Daoy (cell line): ENCODE data around the gene PLAAT5. TPM values are rescaled to one million over a fixed set of nuclear protein-coding genes. Genes with fewer than 3 reads are reported as not detected.
"Not testable (repeated sequence)": the region's sequence is repeated elsewhere in the genome, so short reads cannot be mapped to it uniquely, and the experiment has no call there.

Experiments used
- DNase-seq: peaks from one replicate; pipeline ENCODE4 v3.0.0-alpha.2; 2015; ENCODE audit warnings: low read depth
- total RNA-seq: library from RNA; depleted of rRNA; stranded (reverse); fragments of >200 nt; shearing (Covaris generic); gene quantifications from 2 replicates; pipeline ENCODE4 v1.2.3, GENCODE V29; 2014; rRNA removed

PLAAT5 gene
- total RNA-seq, 1 experiment from 2014 or later = not detected

DNA sequence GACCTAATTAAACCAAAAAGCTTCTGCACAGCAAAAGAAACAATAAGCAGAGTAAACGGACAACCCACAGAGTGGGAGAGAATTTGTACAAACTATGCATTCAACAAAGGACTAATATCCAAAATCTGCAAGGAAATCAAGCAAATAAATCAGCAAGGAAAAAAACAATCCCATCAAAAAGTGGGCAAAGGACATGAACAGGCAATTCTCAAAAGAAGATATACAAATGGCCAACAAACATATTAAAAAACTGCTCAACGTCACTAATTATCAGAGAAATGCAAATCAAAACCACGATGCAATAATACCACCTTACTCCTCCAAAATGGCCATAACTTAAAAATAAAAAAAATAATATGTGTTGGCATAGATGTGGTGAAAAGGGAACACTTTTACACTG, 5.2 kb downstream of the PLAAT5 start:
- no peak for DNase-seq

DNA sequence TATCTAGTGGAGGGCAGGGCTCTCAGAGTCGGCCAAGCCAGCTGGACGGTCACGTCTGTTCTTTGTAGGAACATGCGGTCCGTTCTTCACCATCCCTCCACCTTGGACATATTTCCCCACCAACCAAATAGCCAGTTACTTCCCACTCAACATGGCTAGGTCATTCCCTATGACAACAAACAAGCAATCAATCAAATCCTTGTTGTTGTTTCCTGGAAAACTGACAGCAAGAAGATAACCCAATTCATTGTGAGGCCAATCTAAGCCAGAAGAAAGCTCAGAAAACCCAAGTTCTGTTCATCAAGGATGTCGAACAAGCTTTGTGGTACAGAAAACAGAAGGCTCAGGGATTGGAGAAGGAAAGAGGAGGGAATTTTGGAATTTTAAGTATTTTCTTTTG, 10.9 kb downstream of the PLAAT5 start:
- no peak for DNase-seq

DNA sequence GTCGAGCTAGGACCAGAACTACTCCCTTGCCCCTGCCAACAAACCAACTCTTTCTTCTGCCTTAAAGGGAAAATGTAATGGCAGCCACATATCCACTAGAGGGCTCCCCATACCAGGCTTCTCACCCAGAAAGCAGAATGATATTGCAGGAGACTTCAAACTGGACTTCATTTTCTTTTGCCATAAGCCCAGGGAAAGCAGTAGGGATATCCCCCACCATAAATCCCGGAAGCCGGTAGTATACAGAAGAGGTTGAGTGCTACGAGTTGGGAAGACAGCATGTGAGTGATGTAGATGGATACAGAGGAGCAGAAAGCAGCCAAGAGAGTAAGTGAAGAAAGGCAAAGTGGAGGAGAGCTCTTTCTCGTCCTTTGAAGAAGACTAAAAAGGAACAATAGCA, 12.1 kb downstream of the PLAAT5 start:
- DNase-seq = peak; percentile 58

DNA sequence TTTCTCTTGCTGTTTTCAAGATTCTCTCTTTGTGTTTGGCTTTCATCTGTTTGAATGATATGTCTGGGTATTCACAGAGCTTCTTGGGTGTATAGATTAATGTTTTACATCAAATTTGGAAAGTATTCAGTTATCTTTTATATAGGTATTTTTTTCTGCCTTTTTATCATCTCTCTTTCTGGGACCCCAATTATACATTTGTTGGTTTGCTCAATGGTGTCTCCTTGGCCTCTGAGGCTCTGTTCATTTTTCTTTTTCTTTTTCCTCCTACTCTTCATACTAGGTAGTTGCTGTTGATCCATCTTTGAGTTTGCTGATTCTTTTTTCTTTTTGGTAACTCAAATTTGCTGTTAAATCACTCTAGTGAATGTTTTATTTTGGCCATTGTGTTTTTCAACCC, 14.3 kb downstream of the PLAAT5 start:
- no peak for DNase-seq

DNA sequence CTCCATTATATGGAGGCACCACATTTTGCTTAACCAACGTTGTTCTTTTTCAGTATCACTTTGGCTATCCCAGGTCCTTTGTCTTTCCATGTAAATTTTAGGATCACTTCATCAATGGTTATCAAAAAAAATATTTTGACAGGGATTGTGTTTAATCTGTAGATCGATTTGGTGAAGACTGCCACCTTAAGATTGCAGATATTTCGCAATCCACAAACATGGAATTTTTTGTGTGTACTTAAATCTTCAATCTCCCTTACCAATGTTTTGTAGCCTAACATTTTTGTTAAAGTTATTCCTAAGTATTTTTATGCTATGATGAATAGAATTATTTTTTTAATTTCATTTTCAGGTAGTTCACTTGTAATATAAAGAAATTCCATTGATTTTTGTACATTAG, 18.6 kb downstream of the PLAAT5 start:
- DNase-seq = no peak

DNA sequence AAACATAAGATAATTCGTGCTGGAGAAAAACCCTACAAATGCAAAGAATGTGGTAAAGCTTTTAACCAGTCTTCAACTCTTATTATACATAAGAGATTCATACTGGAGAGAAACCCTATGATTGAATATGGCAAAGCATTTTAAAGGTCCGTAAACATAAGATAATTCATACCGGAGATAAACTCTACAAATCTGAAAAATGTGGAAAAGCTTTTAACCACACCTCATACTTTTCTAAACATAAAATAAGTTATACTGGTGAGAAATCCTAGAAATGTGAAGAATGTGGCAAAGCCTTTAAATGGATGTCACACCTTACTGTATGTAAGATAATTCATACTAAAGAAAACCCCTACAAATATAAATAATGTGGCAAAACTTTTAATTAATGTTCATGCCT, 20.7 kb downstream of the PLAAT5 start:
- DNase-seq = no peak

DNA sequence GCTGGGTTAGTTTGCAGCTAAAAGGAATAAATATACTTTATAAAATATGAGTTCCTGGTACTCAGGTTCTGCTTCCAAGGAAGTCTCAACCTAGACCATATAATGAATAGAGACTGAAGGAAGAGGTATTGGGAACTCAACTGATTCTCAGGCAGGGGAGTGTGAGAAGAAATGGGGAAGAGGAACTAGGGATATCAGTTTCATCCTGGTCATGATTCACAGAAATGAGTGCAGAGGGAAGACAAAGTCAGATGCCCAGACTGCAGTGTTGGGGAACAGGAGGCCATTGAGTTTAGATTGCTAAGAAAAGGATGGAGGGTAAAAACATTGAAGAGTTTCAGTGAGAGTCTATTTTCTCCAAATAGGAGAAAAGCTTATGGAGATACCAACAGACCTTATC, 28.8 kb downstream of the PLAAT5 start:
- DNase-seq = no peak

DNA sequence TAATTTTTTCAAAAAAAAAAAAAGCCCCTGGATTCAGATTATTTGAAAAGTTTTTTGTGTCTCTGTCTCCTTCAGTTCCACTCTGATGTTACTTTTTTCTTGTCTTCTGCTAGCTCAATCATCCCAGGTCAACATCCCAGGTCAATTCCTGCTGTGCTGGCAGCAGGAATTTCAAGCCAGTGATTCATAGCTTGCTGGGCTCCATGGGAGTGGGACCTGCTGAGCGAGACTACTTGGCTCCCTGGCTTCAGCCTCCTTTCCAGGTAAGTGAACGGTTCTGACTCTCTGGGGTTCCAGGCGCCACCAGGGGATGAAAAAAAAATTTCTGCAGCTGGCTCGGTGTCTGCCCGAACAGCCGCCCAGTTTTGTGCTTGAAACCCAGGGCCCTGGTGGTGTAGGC, 31.4 kb downstream of the PLAAT5 start:
- DNase-seq = peak; percentile 2

DNA sequence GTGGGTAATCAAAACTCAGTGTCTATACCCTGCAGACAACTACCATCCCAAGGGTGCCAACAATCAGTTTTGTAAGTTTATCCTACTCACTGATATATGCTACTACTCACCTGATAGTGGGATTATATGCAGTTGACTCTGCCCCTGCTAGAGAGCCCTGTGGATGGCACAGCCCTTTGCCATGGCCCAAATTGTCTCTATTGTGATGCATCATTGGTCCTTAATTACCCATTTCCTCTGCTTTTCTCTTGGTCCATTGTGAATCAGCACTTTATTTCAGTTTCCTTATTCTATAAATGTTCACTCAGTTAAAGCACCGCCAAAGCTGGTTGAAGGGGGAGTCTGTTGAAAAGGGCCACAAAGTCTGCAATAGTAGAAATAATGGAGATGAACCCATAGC, 42.3 kb downstream of the PLAAT5 start:
- DNase-seq = no peak

DNA sequence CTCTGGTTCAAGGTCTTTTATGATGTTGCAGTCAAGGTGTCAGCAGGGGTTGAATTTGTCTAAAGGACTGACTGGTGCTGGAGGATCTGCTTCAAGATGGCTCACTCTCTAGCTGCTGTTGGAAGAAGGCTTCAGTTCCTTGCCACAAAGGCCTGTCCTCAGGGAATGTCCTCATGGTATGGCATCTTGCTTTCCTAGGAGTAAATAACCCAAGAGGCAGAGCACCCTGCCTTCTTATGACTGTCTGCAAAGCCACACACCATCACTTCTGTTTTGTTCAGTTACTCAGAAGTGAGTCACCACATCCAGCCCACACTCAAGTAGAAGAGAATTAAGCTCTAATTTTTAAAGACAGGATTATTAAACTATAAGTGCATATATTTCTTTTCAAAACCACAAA, 45.2 kb downstream of the PLAAT5 start:
- no peak for DNase-seq

DNA sequence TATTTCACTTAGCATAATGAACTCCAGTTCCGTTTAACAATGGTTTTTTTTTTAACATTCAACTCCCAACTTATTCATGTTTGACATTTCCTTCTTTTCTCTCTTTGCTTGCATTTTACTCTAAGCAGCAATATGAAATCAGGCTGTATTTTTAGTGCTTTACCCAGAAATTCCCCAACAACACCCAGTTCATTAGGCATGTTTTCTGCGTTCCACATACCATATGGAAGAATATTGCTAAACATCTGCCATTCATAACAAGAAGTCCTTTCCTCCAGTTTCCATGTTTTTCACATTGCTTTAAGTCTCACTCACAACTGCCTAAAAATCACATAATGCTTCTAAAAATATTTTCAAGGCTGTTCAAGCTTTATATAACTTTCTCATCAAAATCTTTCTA, 45.8 kb downstream of the PLAAT5 start:
- DNase-seq = no peak

DNA sequence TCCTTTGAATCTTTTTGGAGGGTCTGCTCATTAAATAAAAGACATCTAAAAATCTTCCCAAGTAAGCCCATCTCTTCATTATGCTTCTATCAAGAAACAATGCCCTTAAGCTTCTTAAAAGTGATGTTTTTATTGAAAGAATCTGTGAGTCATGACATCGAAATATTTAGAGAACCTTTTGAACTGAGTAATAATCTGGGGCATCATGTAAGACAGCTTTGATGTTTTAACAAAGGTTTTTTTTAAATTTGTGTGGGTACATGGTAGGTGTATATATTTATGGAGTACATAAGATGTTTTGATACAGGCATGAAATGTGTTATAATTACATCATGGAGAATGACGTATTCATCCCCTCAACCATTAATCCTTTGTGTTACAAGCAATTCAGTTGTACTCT, 46.8 kb downstream of the PLAAT5 start:
- DNase-seq = no peak

DNA sequence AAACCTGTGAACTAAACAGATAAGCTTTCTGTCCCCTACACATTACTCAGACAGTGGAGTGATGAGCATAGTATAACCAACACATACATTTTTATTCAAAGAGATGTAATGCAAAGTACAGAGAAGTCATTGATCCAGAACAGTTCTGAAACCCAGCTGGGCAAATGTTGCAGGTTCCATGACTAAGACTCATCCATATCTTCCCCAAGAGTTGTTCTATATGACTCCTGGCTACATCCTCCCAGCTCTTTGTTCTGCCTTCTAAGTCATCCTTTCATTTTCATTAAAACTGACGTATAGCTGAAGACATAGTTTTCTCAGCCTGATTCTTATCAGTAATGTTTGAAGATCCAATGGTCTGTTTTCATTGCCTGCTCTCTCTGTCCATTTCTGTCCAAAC, 47.3 kb downstream of the PLAAT5 start:
- no peak for DNase-seq

DNA sequence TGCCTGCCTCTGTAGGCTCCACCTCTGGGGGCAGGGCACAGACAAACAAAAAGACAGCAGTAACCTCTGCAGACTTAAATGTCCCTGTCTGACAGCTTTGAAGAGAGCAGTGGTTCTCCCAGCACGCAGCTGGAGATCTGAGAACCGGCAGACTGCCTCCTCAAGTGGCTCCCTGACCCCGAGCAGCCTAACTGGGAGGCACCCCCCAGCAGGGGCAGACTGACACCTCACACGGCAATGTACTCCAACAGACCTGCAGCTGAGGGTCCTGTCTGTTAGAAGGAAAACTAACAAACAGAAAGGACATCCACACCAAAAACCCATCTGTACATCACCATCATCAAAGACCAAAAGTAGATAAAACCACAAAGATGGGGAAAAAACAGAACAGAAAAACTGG, 55.1 kb downstream of the PLAAT5 start:
- not testable (repeated sequence) for DNase-seq

DNA sequence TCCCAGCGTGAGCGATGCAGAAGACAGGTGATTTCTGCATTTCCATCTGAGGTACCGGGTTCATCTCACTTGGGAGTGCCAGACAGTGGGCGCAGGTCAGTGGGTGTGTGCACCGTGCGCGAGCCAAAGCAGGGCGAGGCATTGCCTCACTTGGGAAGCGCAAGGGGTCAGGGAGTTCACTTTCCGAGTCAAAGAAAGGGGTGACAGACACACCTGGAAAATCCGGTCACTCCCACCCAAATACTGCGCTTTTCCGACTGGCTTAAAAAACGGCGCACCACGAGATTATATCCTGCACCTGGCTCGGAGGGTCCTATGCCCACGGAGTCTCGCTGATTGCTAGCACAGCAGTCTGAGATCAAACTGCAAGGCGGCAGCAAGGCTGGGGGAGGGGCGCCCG, 55.6 kb downstream of the PLAAT5 start:
- DNase-seq = not testable (repeated sequence)

DNA sequence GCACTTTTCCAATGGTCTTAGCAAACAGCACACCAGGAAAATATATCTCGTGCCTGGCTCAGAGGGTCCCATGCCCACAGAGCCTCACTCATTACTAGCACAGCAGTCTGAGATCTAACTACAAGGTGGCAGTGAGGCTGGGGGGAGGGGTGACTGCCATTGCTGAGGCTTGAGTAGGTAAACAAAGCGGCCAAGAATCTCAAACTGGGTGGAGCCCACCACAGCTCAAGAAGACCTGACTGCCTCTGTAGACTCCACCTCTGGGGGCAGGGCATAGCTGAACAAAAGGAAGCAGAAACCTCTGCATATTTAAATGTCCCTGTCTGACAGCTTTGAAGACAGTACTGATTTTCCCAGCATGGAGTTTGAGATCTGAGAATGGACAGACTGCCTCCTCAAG, 60.2 kb downstream of the PLAAT5 start:
- DNase-seq = not testable (repeated sequence)

DNA sequence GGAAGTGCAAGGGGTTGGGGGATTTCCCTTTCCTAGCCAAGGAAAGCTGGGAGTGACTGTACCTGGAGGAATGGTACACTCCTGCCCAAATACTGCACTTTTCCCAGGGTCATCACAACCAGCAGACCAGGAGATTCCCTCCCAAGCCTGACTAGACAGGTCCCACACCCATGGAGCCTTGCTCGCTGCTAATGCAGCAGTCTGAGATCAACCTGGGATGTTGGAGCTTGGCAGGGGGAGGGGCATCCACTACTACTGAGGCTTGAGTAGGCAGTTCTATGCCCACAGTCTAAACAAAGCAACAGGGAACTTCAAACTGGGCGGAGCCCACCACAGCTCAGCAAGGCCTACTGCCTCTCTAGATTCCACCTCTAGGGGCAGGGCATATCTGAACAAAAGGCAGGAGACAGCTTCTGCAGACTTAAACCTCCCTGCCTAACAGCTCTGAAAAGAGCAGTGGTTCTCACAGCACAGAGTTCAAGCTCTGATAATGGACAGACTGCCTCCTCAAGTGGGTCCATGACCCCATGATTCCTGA, 62.9 kb downstream of the PLAAT5 start:
- DNase-seq = no peak

DNA sequence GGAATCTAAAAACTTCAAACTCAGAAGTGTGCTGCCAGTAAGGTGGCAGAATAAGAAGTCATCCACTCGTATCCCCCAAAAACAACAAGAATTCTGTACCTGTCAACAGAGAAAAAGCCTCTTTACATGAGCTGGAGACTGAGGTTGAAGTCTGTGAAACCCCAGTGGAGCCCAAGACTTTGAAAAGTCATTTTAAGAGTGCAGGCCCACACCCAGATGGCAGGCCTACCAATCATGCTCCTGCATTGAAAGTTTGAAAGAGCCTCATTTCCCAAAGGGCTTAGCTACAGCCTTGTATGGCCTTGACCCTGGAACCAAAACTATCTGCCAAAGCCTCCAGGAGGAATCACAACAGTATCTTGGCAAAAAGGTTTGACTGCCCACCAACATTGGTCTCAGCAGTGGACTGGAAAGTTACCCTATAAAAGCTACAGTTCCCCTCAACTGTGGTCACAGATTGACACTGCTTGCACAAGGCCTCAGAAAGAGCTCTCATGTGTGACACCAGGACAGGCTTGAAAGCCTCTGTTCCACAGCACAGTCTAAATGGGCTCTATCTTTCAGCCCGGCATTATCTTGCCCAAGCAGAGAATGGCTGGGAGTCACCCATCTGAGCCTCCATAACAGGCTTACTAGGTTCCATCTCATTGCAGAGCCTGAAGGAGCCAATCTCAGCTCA, 73.7 kb downstream of the PLAAT5 start:
- DNase-seq = no peak

Other genes with a start within 250 kb of the PLAAT5 start
- gene SLC22A25, start 247.6 kb downstream of the PLAAT5 start, total RNA-seq = not detected in 2 replicates
- gene SLC22A9, start 121.4 kb downstream of the PLAAT5 start, total RNA-seq = not detected in 2 replicates
- not detected in 2 replicates for gene LGALS12, start 14.9 kb upstream of the PLAAT5 start, total RNA-seq
- gene PLAAT4, start 45.6 kb upstream of the PLAAT5 start, total RNA-seq = 18.3 and 29.6 TPM in 2 replicates
- gene PLAAT2, start 72.2 kb upstream of the PLAAT5 start, total RNA-seq = 4.1 TPM in 1 of 2 replicates, not detected in the other
- 24.3 and 30.3 TPM in 2 replicates for gene PLAAT3, start 123.3 kb upstream of the PLAAT5 start, total RNA-seq
- gene ATL3, start 180.2 kb upstream of the PLAAT5 start, total RNA-seq = 36.3 and 44.4 TPM in 2 replicates
- gene RTN3, start 190.3 kb upstream of the PLAAT5 start, total RNA-seq = 39.0 and 56.5 TPM in 2 replicates